ENCODE data around the gene STIM2.

Gene STIM2

GRCh38 chr4:26827798-26828197 lies 32.8 kb upstream of the STIM2 start:
- peaks cover 6% of the 10 kb centered on the region; the same call in 1 of the 2 replicates for H3K36me3 ChIP-seq (ENCODE audit: insufficient read depth, low read length)
- no peaks in the 10 kb centered on the region for H3K27me3 ChIP-seq (ENCODE audit: insufficient read depth, low read length)
- H2AFZ ChIP-seq (ENCODE audit: low read length): no peak overlapping the region
- no peaks in the 10 kb centered on the region for H3K79me2 ChIP-seq (ENCODE audit: insufficient read depth, low read length)
- TF ChIP-seq EZH2 (IDR thresholded peaks at IDR 0.05; ENCODE audit: borderline replicate concordance, low read length) (no peak), CTCF (IDR thresholded peaks at IDR 0.05; ENCODE audit: low read length) (no peak)
- H3K9me2 ChIP-seq (ENCODE audit: low read depth, low read length): no peaks in the 10 kb centered on the region
- peak overlapping the region; percentile 99 for H3K27ac ChIP-seq (ENCODE audit: low read depth, low read length, poor library complexity, severe bottlenecking)
- H3F3A ChIP-seq (ENCODE audit: insufficient read depth, low read length): no peaks in the 10 kb centered on the region; the same call in 1 of the 2 replicates
- peak overlapping the region; percentile 64 for H3K9ac ChIP-seq (ENCODE audit: low read length)
- H3K4me1 ChIP-seq (ENCODE audit: insufficient read depth, low read length, severe bottlenecking): peaks cover 80% of the 10 kb centered on the region
- H3K4me2 ChIP-seq (ENCODE audit: low read length): peak overlapping the region; percentile 64; the same call in 1 of the 2 replicates
- no peaks in the 10 kb centered on the region for H4K20me1 ChIP-seq (ENCODE audit: insufficient read depth, low read length)
- H3K9me3 ChIP-seq (ENCODE audit: low read length): no peaks in the 10 kb centered on the region
- peak overlapping the region; percentile 5 for H3K4me3 ChIP-seq (ENCODE audit: low read depth, low read length, poor library complexity, severe bottlenecking)

- H3K4me3 ChIP-seq (ENCODE audit: low read depth, low read length, poor library complexity, severe bottlenecking): peak overlapping the region; percentile 51
- no peak for TF ChIP-seq EZH2 (IDR thresholded peaks at IDR 0.05; ENCODE audit: borderline replicate concordance, low read length)
- TF ChIP-seq CTCF (IDR thresholded peaks at IDR 0.05; ENCODE audit: low read length): no peak
- no peaks in the 10 kb centered on the region for H3K27me3 ChIP-seq (ENCODE audit: insufficient read depth, low read length)
- no peaks in the 10 kb centered on the region for H3K79me2 ChIP-seq (ENCODE audit: insufficient read depth, low read length)
- H3K9me3 ChIP-seq (ENCODE audit: low read length): no peaks in the 10 kb centered on the region
- H3K36me3 ChIP-seq (ENCODE audit: insufficient read depth, low read length): no peaks in the 10 kb centered on the region
- peak overlapping the region; percentile 99 for H3K27ac ChIP-seq (ENCODE audit: low read depth, low read length, poor library complexity, severe bottlenecking)
- H3F3A ChIP-seq (ENCODE audit: insufficient read depth, low read length): no peaks in the 10 kb centered on the region; the same call in 1 of the 2 replicates
- H3K4me2 ChIP-seq (ENCODE audit: low read length): peak overlapping the region; percentile 64
- H3K9ac ChIP-seq (ENCODE audit: low read length): peak overlapping the region; percentile 64
- no peak overlapping the region for H2AFZ ChIP-seq (ENCODE audit: low read length)
- no peaks in the 10 kb centered on the region for H4K20me1 ChIP-seq (ENCODE audit: insufficient read depth, low read length)
- no peaks in the 10 kb centered on the region for H3K9me2 ChIP-seq (ENCODE audit: low read depth, low read length)
- H3K4me1 ChIP-seq (ENCODE audit: insufficient read depth, low read length, severe bottlenecking): peaks cover 81% of the 10 kb centered on the region
These were observed 31.6 kb upstream of the STIM2 start for GRCh38 chr4:26829018-26829417.

- Histone ChIP-seq H4K20me1 (ENCODE audit: insufficient read depth, low read length) (no peaks in the 10 kb centered on the region), H3K4me1 (ENCODE audit: insufficient read depth, low read length, severe bottlenecking) (peaks cover 80% of the 10 kb centered on the region), H3K4me2 (ENCODE audit: low read length) (peak overlapping the region; percentile 64), H2AFZ (ENCODE audit: low read length) (no peak overlapping the region), H3K36me3 (ENCODE audit: insufficient read depth, low read length) (no peaks in the 10 kb centered on the region), H3F3A (ENCODE audit: insufficient read depth, low read length) (no peaks in the 10 kb centered on the region; the same call in 1 of the 2 replicates), H3K9me2 (ENCODE audit: low read depth, low read length) (no peaks in the 10 kb centered on the region), H3K4me3 (ENCODE audit: low read depth, low read length, poor library complexity, severe bottlenecking) (peak overlapping the region; percentile 51), H3K27me3 (ENCODE audit: insufficient read depth, low read length) (no peaks in the 10 kb centered on the region), H3K9me3 (ENCODE audit: low read length) (no peaks in the 10 kb centered on the region), H3K9ac (ENCODE audit: low read length) (peak overlapping the region; percentile 64), H3K79me2 (ENCODE audit: insufficient read depth, low read length) (no peaks in the 10 kb centered on the region), H3K27ac (ENCODE audit: low read depth, low read length, poor library complexity, severe bottlenecking) (peak overlapping the region; percentile 99)
- no peak for TF ChIP-seq EZH2 (IDR thresholded peaks at IDR 0.05; ENCODE audit: borderline replicate concordance, low read length)
- TF ChIP-seq CTCF (IDR thresholded peaks at IDR 0.05; ENCODE audit: low read length): no peak
These were observed 30.6 kb upstream of the STIM2 start for GRCh38 chr4:26830033-26830432.

All from OCI-LY1 (cell line).